Anterior cingulate cortex (tissue), 58 donors: ENCODE results near the gene SLC2A1.
A peak's percentile ranks its signal among the peaks of the same experiment; 100 is the strongest.

Source experiments
- DNase-seq, 58 donors: peaks; one replicate each; lab custom pipeline; 2025; lab: John Stamatoyannopoulos, UW

SLC2A1 gene

GRCh38 chr1:42944246-42944928, 14.3 kb downstream of the SLC2A1 start:
- DNase-seq: peak in 7 of 58 donors; percentile 13 to 51 (median 26)

GRCh38 chr1:42943728-42944127, 14.9 kb downstream of the SLC2A1 start:
- DNase-seq: no peak

DNA sequence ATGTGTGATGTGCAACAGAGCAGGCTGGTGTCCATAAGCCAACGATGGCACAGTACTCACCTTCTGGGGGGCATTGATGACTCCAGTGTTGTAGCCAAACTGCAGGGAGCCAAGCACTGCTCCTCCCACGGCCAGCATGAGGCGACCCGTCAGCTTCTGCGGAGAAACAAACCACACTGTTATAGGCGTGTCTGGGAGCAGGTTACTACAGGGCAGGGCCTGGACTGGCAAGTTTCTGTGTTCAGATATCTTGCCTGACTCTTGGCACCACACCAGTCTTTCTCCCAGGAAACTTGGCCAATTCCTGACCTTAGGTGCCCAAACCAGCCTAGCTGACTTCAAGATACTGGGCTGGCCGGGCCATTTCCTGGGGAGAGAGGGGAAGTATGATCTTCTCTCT, 15.5 kb downstream of the SLC2A1 start:
- peak in 1 of 58 donors; percentile 46 for DNase-seq

GRCh38 chr1:42942444-42942843, 16.2 kb downstream of the SLC2A1 start:
- no peak for DNase-seq

DNA sequence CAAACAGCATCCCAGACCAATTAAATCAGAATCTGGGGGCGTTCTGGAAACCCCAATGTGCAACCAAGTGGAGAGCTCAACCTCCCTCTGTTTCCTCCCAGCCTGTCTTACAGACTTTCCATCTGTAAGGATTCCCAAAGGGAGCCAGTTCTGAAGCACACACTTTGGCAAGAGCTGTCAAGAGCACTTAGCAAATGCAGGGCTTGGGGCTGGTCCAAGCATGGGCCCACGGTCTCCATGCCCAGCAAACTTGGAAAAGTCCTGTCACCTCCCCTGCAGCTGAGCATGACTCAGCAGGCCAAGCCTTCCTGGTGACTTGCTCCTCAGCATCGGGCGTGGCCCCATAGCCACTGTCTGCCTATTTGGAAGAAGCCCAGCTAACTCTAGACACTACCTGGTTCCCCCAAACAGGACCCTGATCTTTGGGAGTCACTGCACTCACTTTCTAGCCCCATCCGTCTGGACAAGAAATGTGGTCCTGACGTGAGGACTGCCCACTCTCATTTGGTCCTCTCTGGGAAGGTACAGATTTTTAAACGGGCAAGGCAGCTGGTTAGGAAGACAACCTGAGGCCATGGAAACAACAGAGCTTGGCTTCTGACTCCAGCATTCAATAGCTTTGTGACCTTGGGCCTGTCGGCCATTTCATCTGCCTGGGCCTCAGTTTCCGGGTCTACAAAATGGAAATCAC, 16.9 kb downstream of the SLC2A1 start:
- peak in 50 of 58 donors; percentile 27 to 87 (median 69) for DNase-seq

DNA sequence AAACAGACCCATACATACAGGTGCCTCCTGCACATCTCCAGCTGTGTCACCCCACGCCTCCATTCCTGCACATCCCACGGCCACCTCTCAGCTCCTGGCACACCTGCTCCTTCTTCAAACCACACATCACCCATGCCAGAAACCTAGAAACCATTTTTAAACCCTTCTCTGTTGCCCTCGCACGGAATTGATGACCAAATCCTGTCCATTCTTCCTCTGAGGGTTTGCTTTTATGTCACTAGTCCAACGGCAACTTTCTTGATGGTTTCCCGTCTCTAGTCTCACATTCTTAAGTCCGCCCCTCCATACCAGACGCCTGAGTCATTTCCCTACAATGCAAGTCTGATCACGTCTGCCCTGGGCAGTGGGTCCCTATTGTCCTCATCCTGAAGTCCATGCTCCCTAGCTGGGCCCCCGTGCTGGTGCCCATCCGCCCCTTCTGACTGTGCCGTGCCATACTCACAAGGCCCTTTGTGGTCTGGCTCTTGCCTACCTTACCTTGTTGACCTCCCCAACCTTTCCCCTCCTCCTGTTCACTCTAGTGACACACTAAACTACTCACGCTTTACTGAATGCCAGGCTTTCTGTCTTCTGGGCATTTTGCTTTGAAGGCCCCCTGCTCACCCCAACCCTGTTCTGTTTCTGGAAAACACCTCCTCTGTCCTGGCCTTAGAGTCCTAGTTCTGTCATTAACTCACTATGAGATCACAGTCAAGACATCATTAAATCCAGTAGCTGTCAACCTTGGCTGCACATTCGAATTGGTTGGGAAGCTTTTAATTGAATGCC, 17.6 kb downstream of the SLC2A1 start:
- DNase-seq: no peak

DNA sequence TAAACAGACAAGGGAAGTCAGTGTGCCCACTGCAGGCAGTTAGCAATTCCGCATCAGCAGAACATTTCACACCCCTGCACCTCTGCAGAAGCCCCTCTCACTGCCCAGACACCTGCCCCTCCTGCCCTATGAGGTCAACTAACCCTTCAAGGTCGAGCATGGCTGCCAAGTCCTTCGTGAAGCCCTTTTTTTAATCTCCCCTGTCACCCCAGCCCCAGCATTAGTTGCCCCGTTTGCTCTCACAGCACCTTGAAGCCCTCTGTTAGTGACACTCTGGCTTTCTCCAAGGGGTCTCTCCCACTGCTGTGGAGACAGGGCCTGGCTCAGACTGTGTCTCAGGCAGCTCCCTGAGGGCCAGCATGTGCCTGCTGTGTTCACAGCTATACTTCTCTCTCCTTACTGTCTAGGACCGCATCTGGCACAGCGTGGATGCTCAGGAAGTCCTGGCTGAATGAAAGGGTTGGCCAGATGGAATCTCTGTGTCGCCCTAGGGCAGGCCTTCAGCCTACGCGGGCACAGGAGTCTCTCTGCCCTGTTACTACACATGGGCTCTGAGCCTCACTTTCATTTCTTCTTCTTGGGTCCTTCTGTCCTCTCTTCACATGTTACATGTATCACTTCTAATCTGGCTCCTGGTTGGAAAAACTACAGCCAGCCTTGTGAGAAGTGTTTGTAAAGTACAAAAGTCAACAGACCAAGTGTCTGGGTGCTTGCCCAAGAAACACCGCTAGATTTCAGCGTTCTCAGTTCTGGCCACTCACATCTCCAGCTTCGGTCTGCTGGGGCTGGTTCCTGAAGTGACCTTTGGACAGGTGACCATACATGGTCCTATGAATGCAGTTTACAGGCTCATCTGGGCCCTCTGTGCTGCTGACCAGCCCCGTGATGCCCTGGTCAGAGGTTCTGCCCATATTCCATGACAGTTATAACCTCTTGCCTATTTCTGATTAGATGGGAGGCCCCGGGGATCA, 19.7 kb downstream of the SLC2A1 start:
- DNase-seq: no peak

DNA sequence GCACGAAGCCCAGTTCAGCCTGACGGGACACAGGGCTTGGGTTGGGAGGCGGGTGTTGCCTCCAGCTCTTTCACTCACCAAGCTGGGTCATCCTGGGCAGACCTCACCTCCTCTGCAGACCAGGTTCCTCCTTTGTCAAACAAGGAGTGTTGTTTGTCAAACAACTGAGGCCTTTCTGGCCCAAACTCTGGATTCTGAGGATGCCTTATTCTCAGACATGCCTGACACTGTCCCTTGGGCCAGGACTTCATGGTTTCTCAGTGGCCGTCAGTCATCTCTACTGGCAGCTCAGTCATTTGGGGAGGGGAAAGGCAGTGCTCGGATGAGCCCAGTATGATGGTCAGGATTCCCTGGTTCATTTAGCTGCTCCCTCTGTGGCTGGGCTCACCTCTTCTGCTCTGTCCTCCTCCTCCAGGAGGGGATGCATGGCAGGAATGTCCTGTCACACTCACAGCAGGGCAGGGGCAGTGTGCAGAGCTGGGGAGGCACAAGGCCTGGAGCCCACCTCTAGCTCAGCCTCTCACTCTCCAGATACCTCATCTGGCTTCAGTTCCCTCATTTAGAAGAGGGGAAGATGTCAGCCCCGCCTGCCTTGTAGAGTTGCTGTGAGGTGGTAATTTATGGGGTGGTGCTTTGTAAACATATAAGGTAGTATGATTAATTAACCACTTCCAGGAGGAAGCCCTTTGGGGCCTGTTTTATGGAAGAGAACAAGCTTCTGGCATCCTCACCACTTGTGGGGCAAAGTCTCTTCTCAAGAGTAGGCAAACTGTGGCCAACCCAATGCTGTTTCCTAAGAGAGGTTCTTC, 20.6 kb downstream of the SLC2A1 start:
- DNase-seq: no peak

GRCh38 chr1:42937141-42937696, 21.4 kb downstream of the SLC2A1 start:
- DNase-seq: no peak

- DNase-seq: no peak
Observed at GRCh38 chr1:42936309-42937078, 22.2 kb downstream of the SLC2A1 start.

DNA sequence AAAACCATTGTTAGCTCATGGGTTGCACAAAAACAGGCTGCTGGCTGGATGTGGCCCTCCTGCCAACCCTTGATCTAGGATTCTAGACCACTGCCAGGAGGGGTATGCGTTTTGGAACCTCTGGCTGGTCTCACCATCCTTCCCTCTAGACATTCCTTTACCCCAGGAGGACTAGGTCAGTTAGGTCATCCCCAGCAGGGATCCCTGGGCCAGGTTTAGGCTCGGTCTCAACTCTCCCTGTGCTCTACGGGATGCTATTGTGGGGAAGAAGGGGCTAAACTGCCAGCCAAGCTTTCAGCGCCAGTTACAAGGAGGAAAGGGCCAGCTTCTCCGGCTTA, 22.7 kb downstream of the SLC2A1 start:
- no peak for DNase-seq

- peak in 1 of 58 donors; percentile 25 for DNase-seq
Observed at GRCh38 chr1:42935313-42935895, 23.3 kb downstream of the SLC2A1 start.

DNA sequence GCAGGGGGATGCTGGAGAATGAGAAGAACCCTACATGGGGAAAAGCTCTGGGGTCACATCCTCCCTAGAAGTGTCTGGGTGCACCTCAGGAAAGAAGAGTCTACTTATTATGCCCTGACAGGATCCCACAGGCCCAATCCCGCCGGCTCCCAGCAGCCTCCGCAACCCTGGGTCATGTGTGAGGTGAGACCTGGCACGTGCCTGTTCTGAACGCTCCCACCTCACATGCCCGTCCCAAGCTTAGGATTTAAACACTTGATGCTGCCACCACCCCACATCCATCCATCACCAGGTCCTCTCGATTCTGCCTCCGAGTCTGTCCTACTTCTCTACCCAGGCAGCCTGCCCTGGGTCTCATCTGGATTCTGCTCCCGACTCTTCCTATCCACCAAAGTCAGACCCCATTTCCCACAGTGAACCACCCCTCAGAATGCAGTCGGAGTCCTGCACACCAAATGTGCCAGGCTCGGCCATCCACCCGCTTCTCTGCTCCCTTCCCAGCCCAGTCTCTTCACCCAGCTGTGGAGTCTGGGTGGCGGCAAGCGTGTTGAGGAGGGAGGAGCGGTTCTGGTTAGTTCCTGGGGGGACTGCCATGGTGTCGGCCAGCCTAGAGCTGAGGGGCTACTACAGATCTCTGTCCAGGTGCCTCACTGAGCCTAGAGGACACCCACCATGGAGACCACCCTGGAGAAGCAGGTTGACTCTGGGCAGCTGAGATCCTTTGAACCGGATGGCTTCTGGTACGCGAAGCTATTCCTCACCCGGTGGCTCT, 23.9 kb downstream of the SLC2A1 start:
- no peak for DNase-seq

DNA sequence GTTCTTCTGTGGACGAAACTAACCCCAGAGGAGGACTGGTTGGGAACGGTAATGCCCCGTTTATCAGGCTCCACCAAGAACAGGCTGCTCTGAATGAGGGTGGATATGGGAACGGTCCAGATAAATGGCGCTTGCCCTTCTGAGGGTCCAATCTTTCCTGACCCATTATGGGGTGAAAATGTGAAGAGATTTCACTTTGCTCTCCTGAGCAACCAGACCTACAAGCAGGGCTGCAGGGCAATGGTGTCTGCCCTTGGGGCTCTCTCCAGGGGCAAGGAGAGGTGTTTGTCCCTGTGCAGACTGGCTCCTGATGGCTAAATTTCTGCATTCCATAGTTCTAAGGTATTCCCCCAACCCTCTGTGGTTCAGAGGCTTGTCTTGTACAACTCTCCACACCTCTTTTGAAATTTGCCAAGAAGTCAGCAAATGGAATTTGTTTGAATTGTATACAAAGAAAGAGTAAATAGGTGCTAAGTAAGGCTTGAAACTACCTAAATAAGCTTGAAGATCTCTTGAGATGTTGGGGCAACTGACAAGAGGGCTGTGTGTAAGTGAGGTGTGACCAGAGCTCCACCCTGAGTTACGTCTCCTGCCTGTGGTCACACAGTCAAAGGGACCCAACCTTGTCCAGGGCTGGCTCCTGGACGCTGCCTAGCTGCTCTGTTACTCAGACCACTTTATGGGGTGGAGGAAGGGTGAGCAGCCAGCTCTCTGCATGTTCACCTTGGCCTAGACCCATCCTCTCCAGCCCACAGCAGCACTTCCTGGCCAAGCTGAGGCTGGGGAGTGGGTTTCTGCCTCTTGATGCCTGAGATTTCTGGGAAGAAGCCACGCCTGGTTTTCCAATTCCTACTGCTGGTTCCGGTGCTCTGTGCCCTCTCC, 24.8 kb downstream of the SLC2A1 start:
- no peak for DNase-seq

DNA sequence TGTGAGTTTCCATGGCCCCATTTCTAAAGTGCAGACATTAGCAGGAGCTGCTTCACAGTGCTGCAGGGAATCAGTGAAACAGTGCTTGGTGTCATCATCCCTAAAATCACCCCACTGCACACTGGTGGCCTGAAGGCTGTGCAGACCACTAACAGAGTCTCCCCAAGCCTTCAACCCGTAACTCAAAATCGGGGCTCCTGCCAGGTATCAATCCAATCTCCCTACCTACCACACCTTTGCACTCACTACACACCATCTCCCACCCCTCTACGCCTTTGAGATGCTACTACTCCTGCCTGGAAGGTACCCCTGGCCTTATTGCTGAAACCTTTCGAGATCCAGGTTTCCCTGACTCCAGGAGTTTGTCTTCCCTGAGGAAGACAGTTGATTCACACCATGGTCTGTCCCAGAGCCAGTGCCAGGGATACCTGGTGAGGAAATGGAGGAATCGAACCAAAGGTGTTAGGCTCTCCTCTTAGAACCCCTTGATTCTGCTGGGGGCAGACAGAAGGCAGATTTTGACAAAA, 25.5 kb downstream of the SLC2A1 start:
- no peak for DNase-seq

DNA sequence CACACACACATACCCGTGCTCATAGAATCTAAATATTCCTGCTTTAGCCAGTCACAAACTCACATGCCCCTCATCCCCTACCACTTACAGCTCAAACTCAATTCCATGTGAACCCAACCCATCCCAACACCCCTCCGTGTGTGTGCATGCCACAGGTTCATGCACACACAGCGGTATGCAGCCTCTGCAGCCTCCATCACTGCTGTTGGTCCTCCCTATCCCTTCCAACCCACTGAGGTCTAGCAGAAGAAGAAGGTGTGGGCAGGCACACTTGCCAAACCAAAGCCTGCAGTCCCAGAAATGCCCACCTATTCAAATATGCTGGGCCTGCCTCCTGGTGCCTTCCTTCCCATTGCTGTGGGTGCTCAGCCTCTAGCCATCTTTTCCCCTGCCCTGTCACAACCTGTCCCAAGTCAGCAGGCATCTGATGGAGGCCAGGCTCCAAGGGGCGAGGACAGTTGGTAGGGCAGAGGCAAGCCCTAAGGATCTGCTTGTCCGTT, 26.2 kb downstream of the SLC2A1 start:
- DNase-seq: no peak
